GM12878 (cell line): ENCODE data around the gene ALCAM.

Experiments used
- CEBPB ChIP-seq, 2 experiments: fragments of 150-350 bp in 1 of 2; IDR thresholded peaks; 2 replicates each; pipeline ENCODE4 v1.6.1; 2012 to 2014; ENCODE audit warnings: low read depth in 2 of 2, low read length in 2 of 2, borderline replicate concordance in 1 of 2, inconsistent platforms in 1 of 2
- CTCF ChIP-seq, 3 experiments: IDR thresholded peaks in 2 of 3; conservative IDR thresholded peaks in 1 of 3; 2 replicates each; pipeline ENCODE4 v1.5.1; 2011; ENCODE audit warnings: low read depth in 3 of 3, low read length in 3 of 3, mild to moderate bottlenecking in 3 of 3, control low read depth in 2 of 3, moderate library complexity in 2 of 3, inconsistent platforms in 1 of 3, mixed read lengths in 1 of 3; ENCODE audit not compliant: control insufficient read depth in 2 of 3, insufficient read depth in 1 of 3; ENCODE audit errors: extremely low read depth in 1 of 3
- KDM1A ChIP-seq: fragments of 200-600 bp; sonication (generic); IDR thresholded peaks from 2 replicates; pipeline ENCODE4 v1.6.1; 2016; ENCODE audit warnings: borderline replicate concordance
- SIN3A ChIP-seq: IDR thresholded peaks from 2 replicates; pipeline ENCODE4 v1.6.1; 2012; ENCODE audit warnings: low read depth, low read length, improper control_type of control experiment

- TF ChIP-seq SIN3A (no peak), KDM1A (no peak), CEBPB (IDR thresholded peaks at IDR 0.05; ENCODE audit: borderline replicate concordance in 1 of 2, low read depth in 2 of 2, low read length in 2 of 2) (no peak), CTCF (IDR thresholded peaks at IDR 0.05 in 2 of 3, conservative IDR thresholded peaks at IDR 0.05 in 1 of 3; ENCODE audit: control insufficient read depth in 2 of 3, extremely low read depth in 1 of 3, insufficient read depth in 1 of 3, low read depth in 3 of 3, low read length in 3 of 3) (no peak)
These were observed 144.3 kb downstream of the ALCAM start for GRCh38 chr3:105511031-105511430.
